ENCODE results near the gene LMOD3. TPM values are rescaled to one million over a fixed set of nuclear protein-coding genes. Genes with fewer than 3 reads are reported as not detected.

The LMOD3 gene
- total and polyA plus RNA-seq, 12 donors: 0.03 to 0.14 (median 0.08) TPM; not detected in 6

DNA sequence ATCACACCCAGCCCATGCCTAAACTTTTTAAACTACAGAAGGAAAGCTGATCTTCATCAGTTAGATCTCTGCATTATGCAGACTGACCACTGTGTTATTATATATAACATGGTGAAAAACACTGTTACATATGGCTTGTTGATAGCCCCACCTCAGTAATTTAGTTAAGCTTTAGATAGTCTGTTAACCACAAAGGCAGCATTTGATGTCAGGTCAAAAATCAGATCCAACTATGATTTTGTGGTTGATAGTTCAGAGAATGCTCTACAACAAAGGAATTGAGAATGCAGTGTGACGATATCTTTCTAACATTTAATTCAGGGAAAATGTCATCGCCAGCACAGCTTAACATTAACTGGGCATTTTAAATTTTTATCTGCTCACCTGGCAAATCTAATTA, 37.7 kb upstream of the LMOD3 start:
- Histone ChIP-seq H3K36me3 (replicated peaks in 1 of 2) (no peaks in the 10 kb centered on the region), H3K4me1 (replicated peaks in 1 of 2) (no peaks in the 10 kb centered on the region), H3K9me3 (replicated peaks in 1 of 3) (no peaks in the 10 kb centered on the region), H3K4me3 (no peak overlapping the region), H3K27ac (no peak overlapping the region), H3K27me3 (no peaks in the 10 kb centered on the region)
- intact Hi-C loops (cut with DNase I): loop anchor here (5.0 to 10.0 kb wide), 4 partner anchors 147 to 515 kb away; no protein-coding TSS in a partner anchor
- TF ChIP-seq, protein P1, sequence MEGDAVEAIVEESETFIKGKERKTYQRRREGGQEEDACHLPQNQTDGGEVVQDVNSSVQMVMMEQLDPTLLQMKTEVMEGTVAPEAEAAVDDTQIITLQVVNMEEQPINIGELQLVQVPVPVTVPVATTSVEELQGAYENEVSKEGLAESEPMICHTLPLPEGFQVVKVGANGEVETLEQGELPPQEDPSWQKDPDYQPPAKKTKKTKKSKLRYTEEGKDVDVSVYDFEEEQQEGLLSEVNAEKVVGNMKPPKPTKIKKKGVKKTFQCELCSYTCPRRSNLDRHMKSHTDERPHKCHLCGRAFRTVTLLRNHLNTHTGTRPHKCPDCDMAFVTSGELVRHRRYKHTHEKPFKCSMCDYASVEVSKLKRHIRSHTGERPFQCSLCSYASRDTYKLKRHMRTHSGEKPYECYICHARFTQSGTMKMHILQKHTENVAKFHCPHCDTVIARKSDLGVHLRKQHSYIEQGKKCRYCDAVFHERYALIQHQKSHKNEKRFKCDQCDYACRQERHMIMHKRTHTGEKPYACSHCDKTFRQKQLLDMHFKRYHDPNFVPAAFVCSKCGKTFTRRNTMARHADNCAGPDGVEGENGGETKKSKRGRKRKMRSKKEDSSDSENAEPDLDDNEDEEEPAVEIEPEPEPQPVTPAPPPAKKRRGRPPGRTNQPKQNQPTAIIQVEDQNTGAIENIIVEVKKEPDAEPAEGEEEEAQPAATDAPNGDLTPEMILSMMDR (IDR thresholded peaks at IDR 0.05): no peak
- TF ChIP-seq POLR2A (IDR thresholded peaks at IDR 0.05): no peak
- 64 to 84% (median 80%) methylated on average over 2 of the region's 2 CpGs for WGBS, 4 donors
- DNase-seq: no peak

DNA sequence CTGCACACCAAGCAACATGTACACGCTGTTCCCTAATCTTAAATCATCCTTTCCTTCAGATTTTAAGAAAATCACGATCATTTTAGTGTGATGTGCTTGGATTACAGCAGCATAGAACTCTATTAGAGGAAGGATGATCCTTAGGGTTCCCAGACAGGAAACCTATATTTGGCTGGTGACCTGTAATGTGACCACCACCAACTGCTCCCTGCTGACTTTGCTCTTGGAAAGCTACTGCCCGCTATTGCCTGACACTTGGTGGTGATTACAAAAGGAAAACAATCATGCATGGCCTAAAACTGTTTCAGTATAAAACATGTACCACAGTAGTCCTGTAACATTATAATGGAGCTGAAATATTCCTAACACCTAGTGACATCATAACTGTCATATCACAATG, 27.2 kb upstream of the LMOD3 start:
- no peak for DNase-seq
- Histone ChIP-seq H3K36me3 (replicated peaks in 1 of 2) (no peaks in the 10 kb centered on the region), H3K4me3 (no peak overlapping the region), H3K4me1 (replicated peaks in 1 of 2) (no peaks in the 10 kb centered on the region), H3K27ac (no peak overlapping the region), H3K27me3 (no peaks in the 10 kb centered on the region), H3K9me3 (replicated peaks in 1 of 3) (no peaks in the 10 kb centered on the region)
- TF ChIP-seq, protein P1 (IDR thresholded peaks at IDR 0.05): no peak
- no peak for TF ChIP-seq POLR2A (IDR thresholded peaks at IDR 0.05)
- intact Hi-C loops (cut with DNase I): no loop called here
- 76 to 88% (median 80%) methylated on average over 3 of the region's 3 CpGs for WGBS, 4 donors

DNA sequence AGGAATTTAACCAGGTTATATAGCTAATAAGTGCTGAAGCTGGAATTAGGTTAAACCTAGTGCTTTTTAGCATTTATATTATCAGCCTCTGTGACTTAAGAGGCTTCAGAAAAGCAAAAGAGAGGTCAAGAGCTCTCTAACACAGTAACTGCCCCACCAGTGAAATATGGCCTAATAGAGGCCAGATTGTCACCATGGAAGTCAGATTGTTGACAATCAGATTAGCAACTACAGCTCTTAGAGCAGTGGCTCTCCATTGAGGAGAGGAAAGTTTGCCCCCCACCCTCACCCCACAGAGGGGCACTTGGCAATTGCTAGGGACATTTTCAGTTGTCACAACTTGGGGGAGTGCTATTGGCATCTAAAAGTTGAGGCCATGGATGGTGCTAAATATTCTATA, 23.3 kb upstream of the LMOD3 start:
- DNase-seq: no peak
- no peak overlapping the region for H3K4me3 ChIP-seq
- peaks cover 9% of the 10 kb centered on the region for H3K27me3 ChIP-seq
- H3K36me3 ChIP-seq (replicated peaks in 1 of 2): no peaks in the 10 kb centered on the region
- no peak overlapping the region for H3K27ac ChIP-seq
- H3K4me1 ChIP-seq (replicated peaks in 1 of 2): no peaks in the 10 kb centered on the region
- intact Hi-C loops (cut with DNase I): no loop called here
- TF ChIP-seq, protein P1 (IDR thresholded peaks at IDR 0.05): no peak
- no peak for TF ChIP-seq POLR2A (IDR thresholded peaks at IDR 0.05)
- no peaks in the 10 kb centered on the region for H3K9me3 ChIP-seq (replicated peaks in 1 of 3)

DNA sequence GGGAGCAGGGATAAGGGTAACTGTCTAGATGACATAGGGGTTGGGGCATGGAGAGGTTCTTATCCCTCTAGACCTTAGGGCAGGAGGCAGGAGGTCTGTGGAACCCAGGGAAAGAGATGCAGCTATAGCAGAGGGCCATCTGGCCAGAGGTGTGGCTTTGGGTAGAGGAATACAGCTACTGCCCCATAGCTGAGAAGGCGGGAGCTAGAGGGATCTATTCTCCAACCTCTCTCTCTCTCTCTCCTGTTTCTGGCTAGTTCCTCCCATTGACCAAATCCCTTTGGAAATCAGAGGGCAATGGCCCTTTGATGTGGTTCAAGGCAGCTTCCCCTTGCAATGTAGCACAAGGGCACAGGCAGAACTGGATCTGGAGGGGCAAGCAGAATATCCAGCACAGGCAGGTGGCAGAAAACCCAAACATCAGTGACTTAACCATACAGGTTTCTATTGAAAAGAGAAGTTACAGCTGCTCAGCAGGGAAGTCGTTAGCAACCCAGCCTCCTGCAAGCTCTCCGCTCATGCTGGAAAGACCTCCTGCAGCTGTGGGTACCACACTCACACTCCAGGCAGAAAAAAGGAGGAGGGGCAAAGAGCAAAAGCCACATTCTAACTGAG, 22.3 kb upstream of the LMOD3 start:
- no peak for DNase-seq
- Histone ChIP-seq H3K27ac (no peak overlapping the region), H3K4me3 (no peak overlapping the region), H3K9me3 (replicated peaks in 1 of 3) (no peaks in the 10 kb centered on the region), H3K27me3 (peaks cover 9% of the 10 kb centered on the region), H3K36me3 (replicated peaks in 1 of 2) (no peaks in the 10 kb centered on the region), H3K4me1 (replicated peaks in 1 of 2) (no peaks in the 10 kb centered on the region)
- TF ChIP-seq, protein P1 (IDR thresholded peaks at IDR 0.05): no peak
- no peak for TF ChIP-seq POLR2A (IDR thresholded peaks at IDR 0.05)
- intact Hi-C loops (cut with DNase I): no loop called here
- 64 to 100% (median 79%) methylated on average over 2 to 3 of the region's 3 CpGs for whole genome bisulfite sequencing, 4 donors

All from adrenal gland (tissue), 12 donors.